Activated CD8-positive, alpha-beta memory T cell treated with anti-CD3 and anti-CD28 coated beads, Interleukin-2, amount 50 U/mL, for 24 hours (primary cell): ENCODE data around the gene VWCE.
"Not testable (repeated sequence)": the region's sequence is repeated elsewhere in the genome, so short reads cannot be mapped to it uniquely, and the experiment has no call there.

ENCODE experiments used
- DNase-seq: peaks from one replicate; pipeline ENCODE4 v3.0.0-alpha.2; 2020; ENCODE audit errors: extremely low read depth

VWCE gene

DNA sequence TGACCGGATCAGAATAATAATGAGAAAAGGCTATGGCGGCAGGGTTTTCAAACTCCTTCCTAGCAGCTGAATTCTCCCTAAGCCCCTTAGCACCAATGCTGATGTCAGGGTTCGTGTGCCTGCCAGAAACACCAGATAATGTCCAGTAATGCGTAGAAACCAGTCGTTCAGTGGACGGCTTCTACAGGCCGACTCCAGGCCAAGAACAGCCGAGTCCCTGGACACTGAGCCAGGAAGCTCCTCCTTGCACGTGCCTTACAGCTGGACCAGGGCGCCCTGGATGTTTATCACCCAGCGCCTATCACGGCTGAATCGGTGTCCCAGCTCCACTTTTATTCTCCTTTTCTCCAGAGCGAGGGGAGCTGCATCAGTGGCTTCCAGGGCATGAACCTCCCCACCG, 82.9 kb downstream of the VWCE start:
- not testable (repeated sequence) for DNase-seq

DNA sequence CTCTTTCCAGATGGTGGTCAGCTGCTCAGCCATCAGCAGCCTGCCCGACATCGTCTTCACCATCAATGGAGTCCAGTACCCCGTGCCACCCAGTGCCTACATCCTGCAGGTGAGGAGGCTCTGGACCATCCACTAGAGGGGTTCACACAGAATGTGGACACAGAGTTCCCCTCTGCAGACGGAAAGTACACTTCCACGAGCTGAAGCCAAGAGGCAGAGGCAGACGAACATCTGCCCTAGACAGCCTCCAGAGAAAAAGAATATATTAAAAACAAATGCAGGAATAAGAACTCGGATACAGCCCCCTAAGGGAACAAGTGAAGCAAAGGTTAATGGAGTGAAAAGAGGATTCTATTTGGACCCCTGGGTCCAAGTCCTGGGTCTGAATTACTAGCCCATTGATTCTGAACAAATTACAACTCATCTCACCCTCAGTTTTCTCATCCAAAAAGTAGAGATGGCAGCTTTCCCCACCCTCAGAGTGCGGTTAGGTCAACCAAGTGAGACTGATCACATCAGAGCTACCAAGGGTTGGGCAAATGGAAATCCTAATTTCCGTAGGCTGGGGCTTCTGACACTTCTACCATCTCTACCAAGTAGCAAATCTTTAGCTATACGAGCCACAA, 83.7 kb downstream of the VWCE start:
- DNase-seq = not testable (repeated sequence)

DNA sequence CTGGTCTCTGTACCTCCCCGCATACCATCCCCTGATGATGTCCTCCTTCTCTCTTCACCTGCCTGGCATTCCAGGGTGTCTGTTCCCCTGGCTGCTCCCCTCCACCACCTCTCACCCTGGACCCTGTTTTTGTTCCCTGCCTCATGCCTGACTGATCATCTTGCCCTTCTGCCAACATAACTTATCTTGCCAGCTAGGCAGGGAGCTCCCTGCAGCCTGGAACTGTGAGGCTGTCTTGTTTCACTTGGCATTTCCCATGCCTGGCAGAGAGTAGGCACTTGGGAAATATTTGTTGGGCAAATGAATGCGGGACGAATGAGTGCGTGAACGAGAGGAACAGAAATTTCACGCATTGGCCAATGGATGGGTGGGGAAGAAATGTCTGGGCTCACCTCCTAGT, 84.5 kb downstream of the VWCE start:
- not testable (repeated sequence) for DNase-seq
